GM21576 (cell line): Measurements from ENCODE around the gene CNMD.
"Not testable (repeated sequence)": the region's sequence is repeated elsewhere in the genome, so short reads cannot be mapped to it uniquely, and the experiment has no call there.

ENCODE experiments used
- ATAC-seq: cut with Tn5 transposase; IDR thresholded peaks from one replicate; pipeline ENCODE4 v1.9.1; 2021; ENCODE audit warnings: mild to moderate bottlenecking, moderate library complexity; ENCODE audit not compliant: unreplicated experiment

CNMD gene

DNA sequence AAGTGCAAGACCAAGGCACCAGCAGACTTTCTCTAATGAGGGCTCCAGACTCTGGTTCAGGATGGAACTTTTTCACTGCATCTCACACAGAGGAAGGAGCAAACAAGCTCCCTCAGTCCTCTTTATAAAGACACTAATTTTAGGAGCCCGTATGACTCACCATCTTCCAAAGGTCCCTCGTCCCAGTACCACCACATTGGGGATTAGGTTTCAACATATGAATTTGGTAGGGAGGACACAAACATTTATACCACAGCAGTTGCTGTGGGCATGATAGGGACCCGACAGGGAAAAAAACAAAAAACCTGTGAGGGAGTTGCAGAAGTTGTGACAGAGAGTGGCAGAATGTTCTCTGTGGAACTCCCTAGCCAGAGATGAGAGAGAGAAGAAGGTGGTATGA is 6.5 kb upstream of the CNMD start:
- no peak for ATAC-seq

DNA sequence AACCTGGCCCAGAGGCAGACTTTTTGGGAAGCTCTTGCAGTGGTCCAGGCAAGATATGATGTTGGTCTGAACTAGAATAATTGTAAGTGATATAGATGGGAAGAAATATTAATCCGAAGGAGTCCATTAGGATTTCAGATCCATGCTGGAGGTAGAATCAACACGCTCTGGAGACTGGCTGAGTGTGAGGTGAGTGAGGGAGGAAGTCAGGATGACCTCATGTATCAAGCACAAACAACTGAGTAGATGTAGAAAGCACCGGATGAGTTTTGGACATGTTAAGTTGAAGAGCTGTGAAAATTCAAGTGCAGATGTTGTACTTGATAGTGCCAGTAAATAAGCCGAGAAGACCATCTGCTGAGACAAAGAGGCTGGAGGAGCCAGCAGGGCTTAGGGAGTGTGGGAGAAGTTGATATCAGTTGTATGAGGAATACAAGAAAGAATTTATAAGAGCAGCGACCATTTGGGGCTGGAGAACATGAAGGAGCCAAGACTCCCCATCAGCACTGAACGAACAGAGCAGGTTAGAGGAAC is 5.3 kb upstream of the CNMD start:
- no peak for ATAC-seq

DNA sequence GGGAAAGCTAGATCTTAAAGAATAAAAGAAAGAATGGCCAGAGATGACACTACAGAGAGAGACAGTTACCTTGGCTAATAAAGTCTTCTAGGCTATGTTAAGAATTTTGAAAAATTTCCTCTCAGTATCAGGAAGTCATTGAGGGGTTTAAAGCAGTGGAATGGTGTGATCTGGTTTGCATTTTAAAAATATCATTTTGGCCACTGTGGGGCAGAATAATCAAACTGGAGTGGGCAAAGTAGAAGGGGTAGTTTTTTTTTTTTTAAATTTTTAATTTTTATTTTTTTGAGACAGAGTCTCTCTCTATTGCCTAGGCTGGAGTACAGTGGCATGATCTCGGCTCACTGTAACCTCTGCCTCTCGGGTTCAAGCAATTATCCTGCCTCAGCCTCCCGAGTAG is 4.4 kb upstream of the CNMD start:
- no peak for ATAC-seq

DNA sequence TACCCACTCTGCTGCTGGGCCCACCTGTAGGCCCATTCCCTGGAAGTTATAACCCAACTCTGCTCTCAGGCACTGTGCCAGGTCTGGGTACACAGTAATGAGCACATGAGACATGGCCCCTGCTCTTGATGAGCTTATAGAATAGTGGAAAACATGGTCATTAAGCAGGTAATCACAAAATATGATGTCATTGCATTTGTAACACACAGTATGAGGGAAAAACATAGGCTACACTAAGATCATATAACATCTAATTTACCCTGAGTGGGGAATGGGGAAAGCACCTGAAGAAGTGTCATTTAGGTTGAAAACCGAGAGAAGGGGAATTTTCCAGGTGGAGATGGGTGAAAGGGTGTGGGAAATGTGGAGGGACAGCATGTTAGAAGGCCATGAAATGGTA is 3.9 kb upstream of the CNMD start:
- ATAC-seq: no peak

DNA sequence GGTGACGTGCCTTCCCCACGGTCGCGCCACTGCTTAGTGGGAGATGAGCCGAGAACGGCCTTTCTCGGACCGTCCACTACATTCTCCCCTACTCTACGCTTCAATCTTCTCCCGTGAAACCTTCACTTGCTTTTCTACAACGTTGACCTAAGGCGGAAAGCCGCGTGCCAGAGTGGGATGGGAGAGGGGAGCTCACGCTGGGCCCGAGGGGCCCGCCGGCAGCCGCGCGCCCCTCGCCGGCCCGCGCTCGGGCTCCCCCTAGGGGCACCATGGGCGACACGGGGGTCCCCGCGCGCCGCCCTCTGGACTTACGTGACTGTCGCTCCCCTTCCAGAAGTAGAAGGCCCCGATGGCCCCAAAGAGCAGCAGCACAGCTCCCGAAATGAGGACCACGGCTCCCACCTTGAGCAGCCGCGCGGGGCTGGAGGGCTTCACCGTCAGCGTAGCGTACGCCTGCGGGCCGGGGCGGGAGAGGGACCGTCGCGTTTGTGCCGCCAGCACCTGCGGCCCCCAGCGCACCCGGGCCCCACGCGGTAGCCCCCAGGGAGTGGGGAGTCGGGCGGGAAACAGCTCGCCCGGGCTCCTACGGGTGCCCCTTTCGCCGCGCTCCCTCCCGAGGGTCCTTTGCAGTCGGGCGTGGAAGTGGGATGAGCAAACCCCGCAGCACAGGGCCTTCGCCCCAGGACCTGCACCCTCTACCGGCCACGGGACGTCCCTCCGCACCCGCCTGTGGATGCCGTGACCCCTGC is 727 bp downstream of the CNMD start:
- no peak for ATAC-seq

DNA sequence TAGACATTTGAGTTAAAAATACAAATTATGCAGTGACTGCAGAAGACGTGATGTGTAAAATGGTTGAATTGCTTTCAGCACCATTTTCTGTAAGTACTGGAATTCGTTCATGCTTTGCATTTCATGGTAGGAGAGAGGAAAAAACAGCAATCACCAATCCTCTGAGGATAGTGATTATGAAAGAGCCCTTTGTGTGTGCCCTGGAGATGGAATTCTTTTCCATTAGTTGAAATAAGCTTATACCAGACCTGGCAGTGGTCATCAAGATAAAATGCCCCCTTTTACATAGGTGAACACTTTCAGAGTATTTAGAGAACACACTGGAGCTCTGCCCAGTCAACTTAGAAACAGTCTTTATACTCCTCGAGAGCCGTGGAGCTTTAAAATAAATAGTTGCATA is 1.7 kb downstream of the CNMD start:
- no peak for ATAC-seq

DNA sequence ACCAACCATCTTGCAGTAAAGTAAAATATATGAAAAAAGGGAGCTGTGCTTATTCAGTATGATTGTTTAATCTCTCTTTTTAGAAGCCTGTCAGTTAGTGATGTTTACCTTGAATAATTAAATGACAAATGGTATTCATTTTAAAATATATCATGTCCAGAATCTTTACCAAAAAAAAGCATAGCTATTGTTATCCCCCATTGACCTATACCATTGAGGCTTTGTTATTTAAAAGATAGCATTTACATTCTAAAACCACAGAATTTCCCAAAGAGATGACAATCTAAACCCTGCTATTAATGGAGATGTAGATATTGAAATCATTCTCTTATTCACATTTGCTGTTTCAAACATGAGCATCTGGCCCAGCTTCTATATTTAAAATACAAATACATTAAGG is 2.2 kb downstream of the CNMD start:
- ATAC-seq: no peak

DNA sequence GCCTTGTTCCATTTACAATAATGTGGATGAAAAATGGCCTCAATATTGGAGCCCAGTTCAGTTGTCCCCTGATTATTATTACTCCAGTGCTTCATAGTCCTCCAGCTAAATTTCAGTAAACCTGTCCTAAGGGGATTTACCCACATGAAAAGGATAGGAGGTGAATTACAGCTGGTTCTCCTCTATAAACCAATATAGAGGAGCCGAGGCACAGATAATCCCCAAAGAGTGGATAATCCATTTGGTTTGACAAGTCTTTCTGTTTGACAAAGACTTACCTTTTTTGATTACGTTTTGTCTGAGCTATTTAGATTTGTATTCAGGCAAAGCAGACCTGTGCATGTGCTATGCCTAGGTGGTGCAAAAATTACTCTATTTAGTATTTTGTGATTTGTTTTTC is 2.7 kb downstream of the CNMD start:
- no peak for ATAC-seq

DNA sequence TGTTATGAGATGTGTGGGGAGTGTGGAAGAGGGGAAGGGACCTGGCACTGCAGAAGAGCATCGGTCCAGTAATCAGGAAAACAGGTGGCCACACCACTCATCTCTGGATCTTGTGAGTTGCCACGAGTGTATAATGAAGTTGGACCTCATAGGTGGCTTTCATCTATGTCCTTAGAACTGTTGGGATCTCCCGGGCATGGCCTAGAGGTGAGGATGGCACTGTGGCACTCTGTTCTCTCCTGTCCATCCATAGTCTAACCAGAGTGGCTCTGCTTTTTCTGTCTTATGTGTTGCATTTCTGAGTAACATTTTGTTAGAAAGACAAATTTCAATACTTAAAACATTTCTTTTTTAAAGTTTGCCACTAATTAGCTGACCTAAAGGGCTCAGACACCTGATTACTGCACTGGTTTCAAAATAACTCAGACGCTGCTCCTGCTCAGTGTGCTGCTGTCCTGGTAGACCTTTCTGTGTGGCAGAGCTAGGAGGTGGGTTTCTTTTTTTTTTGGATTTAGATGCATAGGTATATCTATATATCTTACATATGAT is 5.5 kb downstream of the CNMD start:
- no peak for ATAC-seq

DNA sequence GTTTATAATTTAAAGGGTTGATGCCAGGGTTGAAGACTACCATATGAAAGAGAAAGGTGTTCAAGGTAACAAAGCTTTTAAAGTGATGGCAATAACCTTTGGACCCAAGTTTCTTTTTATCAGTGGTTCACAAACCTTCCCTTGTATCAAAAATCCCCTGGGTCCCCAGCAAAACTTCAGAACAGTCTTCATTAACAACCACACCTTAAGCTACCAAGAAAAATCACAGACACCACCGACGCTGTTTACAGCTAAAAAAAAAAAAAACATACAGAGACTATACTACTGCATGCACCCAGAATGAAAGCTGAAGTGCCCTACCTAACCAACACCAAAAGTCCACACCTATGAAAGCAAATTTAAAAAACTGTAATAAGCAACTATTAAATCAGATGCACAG is 13.4 kb downstream of the CNMD start:
- no peak for ATAC-seq

DNA sequence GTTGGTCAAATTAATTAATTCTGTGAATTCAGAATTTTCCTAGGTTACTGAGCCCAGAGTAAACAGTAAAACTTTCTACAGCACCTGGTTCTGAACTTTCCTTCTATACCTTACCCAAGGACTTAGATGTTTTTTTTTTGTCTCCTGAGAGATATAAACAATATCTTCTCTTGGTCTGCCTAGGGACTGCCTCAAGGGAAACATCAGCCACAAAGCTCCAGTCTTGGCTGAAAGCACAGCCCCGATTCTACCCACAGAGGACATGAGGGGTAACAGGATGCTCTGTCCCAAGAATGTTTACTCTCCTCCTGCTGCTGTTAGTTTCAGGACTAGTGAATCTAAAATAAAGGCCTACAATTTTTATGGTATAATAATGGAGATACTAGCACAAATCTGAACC is 14.3 kb downstream of the CNMD start:
- ATAC-seq: no peak

DNA sequence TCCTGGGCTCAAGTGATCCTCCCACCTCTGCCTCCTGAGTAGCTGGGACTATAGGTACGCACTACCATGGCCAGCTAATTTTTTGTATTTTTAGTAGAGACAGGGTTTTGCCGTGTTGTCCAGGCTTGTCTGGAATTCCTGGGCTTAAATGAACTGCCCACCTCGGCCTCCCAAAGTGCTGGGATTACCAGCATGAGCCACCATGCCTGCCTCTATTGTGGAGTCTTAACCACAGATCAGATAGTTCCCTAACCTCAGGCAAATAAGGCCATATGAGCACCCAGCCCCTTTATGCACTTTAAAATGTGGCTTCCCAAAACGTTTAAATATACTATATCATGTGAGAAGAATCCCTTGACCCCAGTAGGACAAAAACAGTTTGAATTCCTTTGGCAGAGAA is 16.4 kb downstream of the CNMD start:
- ATAC-seq: no peak

DNA sequence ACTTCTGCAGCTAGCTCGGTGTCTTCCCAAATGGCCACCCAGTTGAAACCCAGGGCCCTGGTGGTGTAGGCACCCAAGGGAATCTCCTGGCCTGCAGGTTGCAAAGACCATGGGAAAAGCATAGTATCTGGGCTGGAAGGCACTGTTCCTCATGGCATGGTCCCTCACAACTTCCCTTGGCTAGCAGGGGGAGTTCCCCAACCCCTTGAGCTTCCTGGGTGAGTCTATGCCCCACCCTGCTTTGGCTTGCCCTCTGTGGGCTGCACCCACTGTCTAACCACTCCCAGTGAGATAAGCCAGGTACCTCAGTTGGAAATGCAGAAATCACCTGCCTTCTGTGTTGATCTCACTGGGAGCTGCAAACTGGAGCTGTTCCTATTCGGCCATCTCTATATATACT is 18.3 kb downstream of the CNMD start:
- ATAC-seq: not testable (repeated sequence)

DNA sequence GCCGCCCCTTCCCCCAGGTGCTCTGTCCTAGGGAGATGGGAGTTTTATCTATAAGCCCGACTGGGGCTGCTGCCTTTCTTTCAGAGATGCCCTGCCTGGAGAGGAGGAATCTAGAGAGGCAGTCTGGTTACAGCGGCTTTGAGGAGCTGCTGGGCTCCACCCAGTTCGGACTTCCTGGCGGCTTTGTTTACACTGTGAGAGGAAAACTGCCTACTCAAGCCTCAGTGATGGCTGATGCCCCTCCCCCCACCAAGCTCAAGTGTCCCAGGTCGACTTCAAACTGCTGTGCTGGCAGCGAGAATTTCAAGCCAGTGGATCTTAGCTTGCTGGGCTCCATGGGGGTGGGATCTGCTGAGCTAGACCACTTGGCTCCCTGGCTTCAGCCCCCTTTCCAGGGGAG is 18.7 kb downstream of the CNMD start:
- not testable (repeated sequence) for ATAC-seq

DNA sequence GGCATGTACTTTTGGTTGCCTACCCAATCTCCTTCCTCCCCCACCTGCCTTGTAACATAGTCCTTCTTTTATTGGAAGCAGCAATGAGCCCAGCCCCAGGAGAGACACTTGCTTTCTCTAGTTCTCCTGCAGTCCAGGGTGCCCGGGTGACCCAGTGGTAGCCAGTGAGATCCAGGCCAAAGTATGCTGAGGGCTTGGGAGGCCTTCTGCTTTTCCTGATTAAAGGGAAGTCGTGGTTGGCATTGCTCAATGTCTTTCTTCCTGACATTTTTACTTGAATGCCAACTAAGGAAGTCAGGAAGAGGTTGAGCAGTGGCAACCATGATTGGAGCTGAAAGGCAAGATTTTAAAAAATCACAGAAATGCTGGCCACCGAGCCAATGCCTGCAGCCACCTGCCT is 25.7 kb downstream of the CNMD start:
- no peak for ATAC-seq

DNA sequence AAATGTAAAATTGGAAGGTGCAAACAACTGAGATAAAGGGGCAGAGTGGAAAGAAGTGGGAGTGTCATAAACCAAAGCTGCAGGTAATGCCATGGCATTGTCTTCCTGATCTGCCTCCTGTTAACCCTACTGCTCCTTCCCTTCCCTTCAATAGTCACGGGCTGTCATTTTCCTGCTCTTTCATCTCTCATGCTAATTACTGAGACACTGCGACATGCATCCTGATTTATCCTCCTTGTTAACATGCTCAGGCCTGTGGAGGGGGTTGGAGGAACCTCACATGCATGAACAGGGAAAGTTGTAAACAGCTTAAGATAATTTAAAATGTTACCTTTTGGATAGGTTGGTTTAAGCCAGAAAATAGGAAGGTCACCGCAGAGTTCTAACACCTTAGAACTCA is 27.2 kb downstream of the CNMD start:
- ATAC-seq: no peak

DNA sequence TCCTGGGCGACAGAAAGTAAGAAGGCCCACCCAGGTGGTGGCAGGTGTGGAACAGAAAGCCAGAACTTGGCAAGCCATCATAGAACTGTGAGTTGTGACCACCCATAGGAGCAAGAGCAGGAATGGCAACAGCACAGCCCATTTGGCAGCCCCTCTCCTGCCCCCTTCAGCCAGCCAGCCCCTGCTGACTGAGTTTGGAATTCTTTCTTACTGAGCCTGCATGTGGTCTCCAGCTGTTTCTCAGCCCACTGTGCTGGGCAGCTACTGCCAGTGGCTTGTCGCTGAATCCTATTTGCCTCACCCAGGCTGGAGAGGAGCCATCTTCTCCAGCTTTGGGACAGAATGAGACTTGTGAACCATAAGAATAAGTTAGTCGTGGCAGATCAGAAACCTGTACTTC is 28.3 kb downstream of the CNMD start:
- no peak for ATAC-seq

DNA sequence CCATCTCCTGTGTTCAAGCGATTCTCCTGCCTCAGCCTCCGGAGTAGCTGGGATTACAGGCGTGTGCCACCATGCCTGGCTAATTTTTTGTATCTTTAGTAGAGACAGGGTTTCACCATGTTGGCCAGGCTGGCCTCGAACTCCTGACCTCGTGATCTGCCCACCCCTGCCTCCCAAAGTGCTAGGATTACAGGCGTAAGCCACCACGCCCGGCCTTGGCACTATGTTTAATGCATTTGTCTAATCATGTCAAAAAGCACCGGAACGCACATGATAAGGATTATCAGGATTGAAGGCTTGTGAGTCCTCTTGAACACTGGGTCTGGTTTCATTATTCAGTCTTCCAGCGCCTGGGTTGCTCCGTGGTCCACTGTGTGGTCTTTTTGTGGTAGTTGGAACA is 31.4 kb downstream of the CNMD start:
- not testable (repeated sequence) for ATAC-seq

DNA sequence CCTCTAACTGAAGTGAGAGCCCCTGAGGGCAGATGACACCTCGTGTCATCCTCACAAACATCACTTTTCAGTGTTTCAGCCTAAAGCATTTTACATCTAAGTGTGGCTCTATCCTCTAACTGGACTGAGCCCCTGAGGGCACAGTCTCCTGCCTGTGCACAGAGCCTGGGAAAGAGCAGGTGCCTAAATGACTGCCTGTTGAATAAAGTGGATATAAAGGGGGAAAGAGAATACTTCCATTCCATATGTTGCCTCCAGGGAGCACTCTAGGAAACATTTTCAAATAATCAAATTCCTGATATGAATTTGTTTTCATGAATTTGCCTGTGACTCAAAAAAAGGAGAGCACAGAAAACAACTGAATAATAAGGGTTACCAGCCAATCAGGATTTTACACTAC is 32.2 kb downstream of the CNMD start:
- ATAC-seq: no peak

DNA sequence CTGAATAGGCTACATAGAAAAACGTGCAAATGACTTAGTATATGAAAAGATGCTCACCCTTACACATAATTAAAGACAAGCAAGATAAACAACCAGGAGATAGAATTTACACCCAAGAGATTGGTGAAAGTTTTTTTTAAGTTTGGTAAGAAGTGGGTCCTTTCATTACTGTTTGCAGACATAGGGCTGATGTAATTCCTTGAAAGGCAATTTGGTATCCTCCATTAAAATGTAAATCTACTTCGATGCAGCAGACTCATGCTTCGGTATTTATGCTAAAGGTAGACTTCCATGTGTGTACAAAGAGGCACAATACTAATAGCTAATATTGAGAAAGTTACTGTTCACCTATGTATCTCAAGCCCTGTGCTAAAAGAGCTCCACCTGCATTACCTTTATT is 33.5 kb downstream of the CNMD start:
- no peak for ATAC-seq

DNA sequence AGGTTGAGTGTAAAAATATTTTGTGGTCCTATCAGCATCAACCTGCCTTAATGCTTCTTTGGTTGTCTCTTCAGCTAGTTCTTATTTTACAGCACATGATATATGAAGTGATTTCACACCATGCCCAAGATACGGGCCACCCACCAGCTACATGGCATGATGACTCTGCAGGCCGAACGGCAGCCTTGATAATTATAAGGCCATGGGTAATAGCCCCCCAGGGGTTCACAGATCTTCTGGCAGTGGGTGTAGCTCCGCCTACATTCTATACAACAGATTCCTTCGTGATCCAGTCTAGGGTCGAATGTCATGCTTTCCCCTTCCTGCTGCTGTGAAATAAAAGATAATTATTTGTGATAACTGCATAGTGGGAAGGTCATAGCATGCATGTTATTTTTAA is 36.1 kb downstream of the CNMD start:
- no peak for ATAC-seq

DNA sequence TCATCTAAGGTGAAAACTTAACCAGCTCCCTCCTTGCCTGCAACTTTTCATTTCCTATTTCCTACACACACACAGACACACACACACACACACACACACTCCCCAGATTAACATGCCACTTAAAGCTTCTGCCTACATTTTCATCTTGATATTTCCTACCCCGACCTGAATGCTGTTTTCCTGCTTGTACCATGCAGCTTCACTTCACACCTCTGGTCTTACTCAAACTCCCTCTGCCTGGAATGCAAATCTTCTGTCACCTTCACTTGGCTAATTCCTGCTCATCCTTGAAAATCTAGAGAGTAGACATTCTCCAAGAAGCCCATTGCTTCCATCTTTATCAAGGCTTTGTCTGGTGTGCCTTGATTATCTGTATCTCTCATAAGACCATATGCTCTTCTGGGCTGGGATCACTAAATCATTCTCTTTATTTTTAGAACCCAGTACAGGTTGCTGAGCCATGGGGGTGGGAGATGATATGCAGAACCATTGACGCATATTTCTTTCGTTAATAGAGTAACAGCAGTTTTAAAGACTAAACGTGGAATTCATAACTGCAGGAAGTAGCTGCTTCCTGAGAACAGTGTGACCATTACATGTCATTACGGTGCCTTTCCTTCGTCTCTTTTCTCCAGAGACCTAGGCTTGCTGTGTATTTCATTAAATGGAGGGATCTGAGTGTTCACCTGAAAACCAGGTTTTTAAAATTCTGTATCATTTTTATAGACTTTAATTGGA is 37.7 kb downstream of the CNMD start:
- no peak for ATAC-seq
